Mucosa of rectum (tissue), 2 donors: ENCODE results near the gene FRA10AC1.
A peak's percentile ranks its signal among the peaks of the same experiment; 100 is the strongest.

ENCODE experiments used
- H3K27ac ChIP-seq, 2 donors: one replicate each; pipeline ENCODE4 v1.7.0; 2013; ENCODE audit warnings: inconsistent platforms in 2 of 2, low read depth in 2 of 2, low read length in 2 of 2
- H3K27me3 ChIP-seq, 2 donors: one replicate each; pipeline ENCODE4 v1.7.0; 2013; ENCODE audit warnings: low read length in 2 of 2; ENCODE audit not compliant: control insufficient read depth in 2 of 2, insufficient read depth in 2 of 2
- H3K36me3 ChIP-seq, 2 donors: one replicate each; pipeline ENCODE4 v1.7.0; 2013; ENCODE audit warnings: low read length in 2 of 2; ENCODE audit not compliant: control insufficient read depth in 2 of 2, insufficient read depth in 2 of 2
- H3K4me1 ChIP-seq, 2 donors: one replicate each; pipeline ENCODE4 v1.7.0; 2013; ENCODE audit warnings: low read length in 2 of 2, mild to moderate bottlenecking in 1 of 2; ENCODE audit not compliant: control insufficient read depth in 2 of 2, insufficient read depth in 2 of 2
- H3K4me3 ChIP-seq, 2 donors: one replicate each; pipeline ENCODE4 v1.7.0; 2013; ENCODE audit warnings: low read length in 2 of 2
- H3K9ac ChIP-seq, 2 donors: one replicate each; pipeline ENCODE4 v1.7.0; 2013; ENCODE audit warnings: low read length in 2 of 2, low read depth in 1 of 2, mild to moderate bottlenecking in 1 of 2
- H3K9me3 ChIP-seq, 2 donors: one replicate each; pipeline ENCODE4 v1.7.0; 2013; ENCODE audit warnings: low read length in 2 of 2; ENCODE audit not compliant: control insufficient read depth in 2 of 2
- donor health status: healthy.
- donor health status: Normal muscosa, but diverticular disease.

FRA10AC1 gene

GRCh38 chr10:93702210-93703001, at the start of gene FRA10AC1:
TSS of gene FRA10AC1 (minus strand) at chr10:93702592. CDS start at chr10:93700106, 2,486 bp downstream.
- Histone ChIP-seq H3K9me3 (no peaks in the 10 kb centered on the region), H3K27me3 (no peaks in the 10 kb centered on the region)

GRCh38 chr10:93751832-93752231, 49.4 kb upstream of the FRA10AC1 start:
- peaks cover 6 to 11% of the 10 kb centered on the region in 2 donors for H3K4me1 ChIP-seq
- H3K9ac ChIP-seq = no peak overlapping the region
- H3K27me3 ChIP-seq = no peaks in the 10 kb centered on the region
- H3K27ac ChIP-seq = peak overlapping the region in 1 of 2 donors; percentile 19
- peak overlapping the region; percentile 31 to 66 for H3K4me3 ChIP-seq
- no peaks in the 10 kb centered on the region for H3K36me3 ChIP-seq
- H3K9me3 ChIP-seq = no peaks in the 10 kb centered on the region

More at GRCh38 chr10:93702210-93703001, at the start of gene FRA10AC1:
- Histone ChIP-seq H3K9ac (peak within 1 kb of the TSS; percentile 86 to 88), H3K27ac (peak within 1 kb of the TSS; percentile 49 to 73), H3K4me3 (peak within 1 kb of the TSS; percentile 74 to 98), H3K4me1 (peaks cover 6 to 11% of the 10 kb centered on the region in 2 donors), H3K36me3 (peaks cover 8 to 11% of the 10 kb centered on the region in 2 donors)

GRCh38 chr10:93751124-93751523, 48.7 kb upstream of the FRA10AC1 start:
- peaks cover 8 to 11% of the 10 kb centered on the region in 2 donors for H3K4me1 ChIP-seq
- no peak overlapping the region for H3K27ac ChIP-seq
- H3K4me3 ChIP-seq = no peak overlapping the region
- no peaks in the 10 kb centered on the region for H3K36me3 ChIP-seq
- no peaks in the 10 kb centered on the region for H3K27me3 ChIP-seq
- no peak overlapping the region for H3K9ac ChIP-seq
- H3K9me3 ChIP-seq = no peaks in the 10 kb centered on the region

GRCh38 chr10:93749218-93749799, 46.9 kb upstream of the FRA10AC1 start:
- Histone ChIP-seq H3K9ac (no peak overlapping the region), H3K9me3 (no peaks in the 10 kb centered on the region), H3K4me1 (peaks cover 9 to 11% of the 10 kb centered on the region in 2 donors), H3K27ac (peak overlapping the region in 1 of 2 donors; percentile 16), H3K27me3 (no peaks in the 10 kb centered on the region), H3K4me3 (no peak overlapping the region), H3K36me3 (no peaks in the 10 kb centered on the region)

- Histone ChIP-seq H3K9me3 (no peaks in the 10 kb centered on the region), H3K4me3 (no peak overlapping the region), H3K9ac (no peak overlapping the region), H3K4me1 (peaks cover 6 to 8% of the 10 kb centered on the region in 2 donors), H3K36me3 (no peaks in the 10 kb centered on the region), H3K27ac (peak overlapping the region in 1 of 2 donors; percentile 43), H3K27me3 (no peaks in the 10 kb centered on the region)
Observed at GRCh38 chr10:93746844-93747284, 44.5 kb upstream of the FRA10AC1 start.

GRCh38 chr10:93745408-93746065, 43.1 kb upstream of the FRA10AC1 start:
- H3K27ac ChIP-seq = peak overlapping the region in 1 of 2 donors; percentile 14
- no peaks in the 10 kb centered on the region for H3K9me3 ChIP-seq
- no peak overlapping the region for H3K4me3 ChIP-seq
- peaks cover 5 to 6% of the 10 kb centered on the region in 2 donors for H3K4me1 ChIP-seq
- no peaks in the 10 kb centered on the region for H3K27me3 ChIP-seq
- H3K9ac ChIP-seq = no peak overlapping the region
- no peaks in the 10 kb centered on the region for H3K36me3 ChIP-seq

- H3K27ac ChIP-seq = no peak overlapping the region
- H3K4me3 ChIP-seq = no peak overlapping the region
- H3K9ac ChIP-seq = no peak overlapping the region
- peaks cover 0 to 6% of the 10 kb centered on the region in 2 donors for H3K4me1 ChIP-seq
- no peaks in the 10 kb centered on the region for H3K27me3 ChIP-seq
- H3K9me3 ChIP-seq = no peaks in the 10 kb centered on the region
- no peaks in the 10 kb centered on the region for H3K36me3 ChIP-seq
Observed at GRCh38 chr10:93742633-93743349, 40.4 kb upstream of the FRA10AC1 start.

GRCh38 chr10:93741367-93741766, 39.0 kb upstream of the FRA10AC1 start:
- Histone ChIP-seq H3K36me3 (no peaks in the 10 kb centered on the region), H3K27ac (no peak overlapping the region), H3K9ac (no peak overlapping the region), H3K4me3 (no peak overlapping the region), H3K9me3 (no peaks in the 10 kb centered on the region), H3K27me3 (no peaks in the 10 kb centered on the region), H3K4me1 (peaks cover 0 to 3% of the 10 kb centered on the region in 2 donors)

GRCh38 chr10:93726024-93726423, 23.6 kb upstream of the FRA10AC1 start:
- H3K9me3 ChIP-seq = no peaks in the 10 kb centered on the region
- no peaks in the 10 kb centered on the region for H3K36me3 ChIP-seq
- H3K9ac ChIP-seq = no peak overlapping the region
- H3K27ac ChIP-seq = no peak overlapping the region
- peaks cover 0 to 6% of the 10 kb centered on the region in 2 donors for H3K27me3 ChIP-seq
- H3K4me3 ChIP-seq = no peak overlapping the region
- no peaks in the 10 kb centered on the region for H3K4me1 ChIP-seq
